Parathyroid adenoma (tissue), 2 donors: ENCODE results near the gene RALGAPA2.

Source experiments
- H2AFZ ChIP-seq: fragments of 300-600 bp; sonication (generic); one replicate; pipeline ENCODE4 v1.7.0; 2017; ENCODE audit warnings: antibody characterized with exemption, mild to moderate bottlenecking
- H3K27ac ChIP-seq: fragments of 300-600 bp; sonication (generic); one replicate; pipeline ENCODE4 v1.7.0; 2017
- H3K27me3 ChIP-seq: fragments of 300-600 bp; sonication (generic); one replicate; pipeline ENCODE4 v1.7.0; 2017; ENCODE audit warnings: low read length; ENCODE audit not compliant: control insufficient read depth, insufficient read depth
- H3K36me3 ChIP-seq: fragments of 300-600 bp; sonication (generic); one replicate; pipeline ENCODE4 v1.7.0; 2017; ENCODE audit warnings: low read length; ENCODE audit not compliant: control insufficient read depth, insufficient read depth
- H3K4me1 ChIP-seq: fragments of 300-600 bp; sonication (generic); one replicate; pipeline ENCODE4 v1.7.0; 2017; ENCODE audit warnings: control low read depth
- H3K4me2 ChIP-seq: fragments of 300-600 bp; sonication (generic); one replicate; pipeline ENCODE4 v1.7.0; 2017; ENCODE audit warnings: low read length
- H3K4me3 ChIP-seq: fragments of 300-600 bp; sonication (generic); one replicate; pipeline ENCODE4 v1.7.0; 2017; ENCODE audit warnings: low read depth, low read length
- H3K79me2 ChIP-seq: fragments of 300-600 bp; sonication (generic); one replicate; pipeline ENCODE4 v1.7.0; 2017; ENCODE audit warnings: control low read depth
- H3K9ac ChIP-seq: fragments of 300-600 bp; sonication (generic); one replicate; pipeline ENCODE4 v1.7.0; 2017; ENCODE audit warnings: mild to moderate bottlenecking
- H3K9me3 ChIP-seq: fragments of 300-600 bp; sonication (generic); one replicate; pipeline ENCODE4 v1.7.0; 2017; ENCODE audit warnings: low read length; ENCODE audit not compliant: control insufficient read depth
- CTCF ChIP-seq: fragments of 300-600 bp; sonication (generic); IDR thresholded peaks from one replicate; pipeline ENCODE4 v1.7.0; 2017; ENCODE audit warnings: antibody characterized with exemption, mild to moderate bottlenecking
- donor health status: primary hyperparathyroidism.

Gene RALGAPA2

GRCh38 chr20:20755231-20755630, 42.8 kb upstream of the RALGAPA2 start:
- Histone ChIP-seq H3K27ac (no peak overlapping the region), H3K9me3 (no peaks in the 10 kb centered on the region), H3K79me2 (no peaks in the 10 kb centered on the region), H3K4me3 (no peak overlapping the region), H2AFZ (no peak overlapping the region), H3K9ac (no peak overlapping the region), H3K4me2 (no peak overlapping the region), H3K27me3 (no peaks in the 10 kb centered on the region), H3K36me3 (no peaks in the 10 kb centered on the region), H3K4me1 (no peaks in the 10 kb centered on the region)
- no peak for TF ChIP-seq CTCF

GRCh38 chr20:20754714-20755113, 42.3 kb upstream of the RALGAPA2 start:
- no peaks in the 10 kb centered on the region for H3K79me2 ChIP-seq
- H3K4me2 ChIP-seq, result no peak overlapping the region
- no peak overlapping the region for H3K27ac ChIP-seq
- TF ChIP-seq CTCF, result no peak
- no peaks in the 10 kb centered on the region for H3K27me3 ChIP-seq
- H3K9me3 ChIP-seq, result no peaks in the 10 kb centered on the region
- no peaks in the 10 kb centered on the region for H3K36me3 ChIP-seq
- no peaks in the 10 kb centered on the region for H3K4me1 ChIP-seq
- no peak overlapping the region for H3K4me3 ChIP-seq
- no peak overlapping the region for H3K9ac ChIP-seq
- no peak overlapping the region for H2AFZ ChIP-seq

GRCh38 chr20:20752712-20753111, 40.3 kb upstream of the RALGAPA2 start:
- no peak for TF ChIP-seq CTCF
- Histone ChIP-seq H3K4me2 (no peak overlapping the region), H3K4me1 (no peaks in the 10 kb centered on the region), H3K36me3 (no peaks in the 10 kb centered on the region), H3K27me3 (no peaks in the 10 kb centered on the region), H3K9ac (no peak overlapping the region), H3K9me3 (no peaks in the 10 kb centered on the region), H2AFZ (no peak overlapping the region), H3K27ac (peak overlapping the region; percentile 37), H3K4me3 (no peak overlapping the region), H3K79me2 (no peaks in the 10 kb centered on the region)

GRCh38 chr20:20747298-20747697, 34.9 kb upstream of the RALGAPA2 start:
- Histone ChIP-seq H3K9me3 (no peaks in the 10 kb centered on the region), H2AFZ (no peak overlapping the region), H3K4me3 (no peak overlapping the region), H3K27ac (no peak overlapping the region), H3K36me3 (no peaks in the 10 kb centered on the region), H3K4me1 (no peaks in the 10 kb centered on the region), H3K9ac (no peak overlapping the region), H3K4me2 (no peak overlapping the region), H3K27me3 (no peaks in the 10 kb centered on the region), H3K79me2 (no peaks in the 10 kb centered on the region)
- no peak for TF ChIP-seq CTCF

GRCh38 chr20:20744170-20744725, 31.8 kb upstream of the RALGAPA2 start:
- Histone ChIP-seq H2AFZ (no peak overlapping the region), H3K27me3 (no peaks in the 10 kb centered on the region), H3K4me1 (no peaks in the 10 kb centered on the region), H3K36me3 (no peaks in the 10 kb centered on the region), H3K4me2 (no peak overlapping the region), H3K79me2 (no peaks in the 10 kb centered on the region), H3K4me3 (no peak overlapping the region), H3K27ac (peak overlapping the region; percentile 66), H3K9ac (no peak overlapping the region), H3K9me3 (no peaks in the 10 kb centered on the region)
- TF ChIP-seq CTCF, result no peak
